Mucosa of stomach (tissue), 1 donor: ENCODE measurements around the gene HP.
"Not testable (repeated sequence)": the region's sequence is repeated elsewhere in the genome, so short reads cannot be mapped to it uniquely, and the experiment has no call there.

Experiments used
- H3K27me3 ChIP-seq: one replicate; pipeline ENCODE4 v1.7.0; 2013; ENCODE audit warnings: mild to moderate bottlenecking, low read length; ENCODE audit not compliant: control insufficient read depth, insufficient read depth
- H3K36me3 ChIP-seq: one replicate; pipeline ENCODE4 v1.7.0; 2013; ENCODE audit warnings: low read length; ENCODE audit not compliant: control insufficient read depth, insufficient read depth
- H3K4me1 ChIP-seq: one replicate; pipeline ENCODE4 v1.7.0; 2013; ENCODE audit warnings: mild to moderate bottlenecking, low read length; ENCODE audit not compliant: control insufficient read depth, insufficient read depth
- H3K4me3 ChIP-seq: one replicate; pipeline ENCODE4 v1.7.0; 2013; ENCODE audit warnings: low read length
- H3K9ac ChIP-seq: one replicate; pipeline ENCODE4 v1.7.0; 2013; ENCODE audit warnings: mild to moderate bottlenecking, low read length, moderate library complexity
- H3K9me3 ChIP-seq: one replicate; pipeline ENCODE4 v1.7.0; 2013; ENCODE audit warnings: mild to moderate bottlenecking, low read length, moderate library complexity; ENCODE audit not compliant: control insufficient read depth
- donor health status: Pancreatic carcinoma.

HP gene

GRCh38 chr16:72049110-72049509 lies 5.2 kb upstream of the HP start:
- no peaks in the 10 kb centered on the region for H3K4me1 ChIP-seq
- no peaks in the 10 kb centered on the region for H3K27me3 ChIP-seq

DNA sequence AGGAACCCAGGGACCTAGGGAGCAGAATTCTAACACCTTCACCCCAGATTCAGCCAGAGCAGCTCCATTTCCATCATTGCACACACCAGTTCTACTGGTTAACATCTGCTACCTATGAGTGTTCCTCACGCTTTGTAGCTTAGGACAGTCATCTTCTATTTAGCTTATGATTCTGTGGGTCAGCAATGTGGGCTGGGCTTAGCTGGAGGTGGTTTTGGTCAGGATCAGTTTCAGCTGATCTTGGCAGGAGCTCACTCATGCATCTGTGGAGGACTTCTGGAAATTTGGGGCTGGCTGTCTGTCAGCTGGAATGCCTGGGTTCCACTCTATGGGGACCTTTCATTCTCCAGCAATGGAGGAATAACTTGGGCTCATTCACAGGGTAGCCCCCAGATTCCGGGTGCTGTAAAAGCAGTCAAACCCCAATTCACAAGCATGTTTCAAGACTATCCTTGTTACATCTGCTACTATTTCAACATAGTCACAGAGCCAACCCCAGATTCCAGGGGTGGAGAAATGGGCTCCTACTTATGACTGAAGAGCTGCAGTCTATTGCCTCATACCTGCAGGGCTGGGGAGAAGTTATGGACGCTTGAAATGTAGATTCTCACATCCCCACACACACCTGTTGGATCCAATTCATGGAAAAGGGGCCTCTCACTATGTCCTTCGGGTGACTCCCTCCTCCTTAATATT lies 3.4 kb upstream of the HP start:
- Histone ChIP-seq H3K27me3 (no peaks in the 10 kb centered on the region), H3K9ac (no peak overlapping the region), H3K36me3 (no peaks in the 10 kb centered on the region), H3K4me1 (no peaks in the 10 kb centered on the region), H3K4me3 (no peak overlapping the region), H3K9me3 (no peaks in the 10 kb centered on the region)

More at GRCh38 chr16:72049110-72049509, 5.2 kb upstream of the HP start:
- Histone ChIP-seq H3K4me3 (no peak overlapping the region), H3K9ac (no peak overlapping the region), H3K36me3 (no peaks in the 10 kb centered on the region), H3K9me3 (no peaks in the 10 kb centered on the region)

GRCh38 chr16:72051818-72052217 lies 2.5 kb upstream of the HP start:
- Histone ChIP-seq H3K9me3 (no peaks in the 10 kb centered on the region), H3K36me3 (no peaks in the 10 kb centered on the region), H3K27me3 (no peaks in the 10 kb centered on the region), H3K4me3 (no peak overlapping the region), H3K4me1 (no peaks in the 10 kb centered on the region), H3K9ac (no peak overlapping the region)

GRCh38 chr16:72055911-72056310 lies 1.6 kb downstream of the HP start:
- no peaks in the 10 kb centered on the region for H3K9me3 ChIP-seq
- H3K9ac ChIP-seq: no peak overlapping the region
- no peak overlapping the region for H3K4me3 ChIP-seq
- H3K4me1 ChIP-seq: no peaks in the 10 kb centered on the region
- H3K36me3 ChIP-seq: no peaks in the 10 kb centered on the region
- no peaks in the 10 kb centered on the region for H3K27me3 ChIP-seq

- H3K27me3 ChIP-seq, H3K4me1 ChIP-seq, H3K9me3 ChIP-seq, H3K36me3 ChIP-seq, H3K4me3 ChIP-seq, H3K9ac ChIP-seq: not testable (repeated sequence)
Measured at GRCh38 chr16:72057313-72057712, 3.0 kb downstream of the HP start.

DNA sequence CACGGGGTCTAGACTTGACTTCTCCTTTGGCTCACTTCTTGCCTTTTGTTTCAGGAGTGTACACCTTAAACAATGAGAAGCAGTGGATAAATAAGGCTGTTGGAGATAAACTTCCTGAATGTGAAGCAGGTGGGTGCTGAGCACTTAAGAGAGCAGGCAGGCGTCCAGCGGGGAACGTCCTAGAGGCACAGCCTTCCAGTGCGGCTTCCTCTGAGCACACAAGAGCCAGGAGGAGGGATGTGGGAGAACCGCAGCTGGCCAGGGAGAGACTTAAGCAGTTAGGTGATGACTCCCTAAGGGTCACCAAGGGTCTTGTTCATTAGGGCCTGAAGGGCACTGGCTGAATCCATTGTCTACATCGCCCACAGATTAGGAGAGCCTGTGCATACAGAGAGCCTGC lies 4.8 kb downstream of the HP start:
- H3K4me1 ChIP-seq, H3K36me3 ChIP-seq, H3K4me3 ChIP-seq, H3K9me3 ChIP-seq, H3K9ac ChIP-seq, H3K27me3 ChIP-seq: not testable (repeated sequence)

- Histone ChIP-seq H3K4me1 (no peaks in the 10 kb centered on the region), H3K9me3 (no peaks in the 10 kb centered on the region), H3K9ac (no peak overlapping the region), H3K27me3 (no peaks in the 10 kb centered on the region), H3K36me3 (no peaks in the 10 kb centered on the region), H3K4me3 (no peak overlapping the region)
Measured at GRCh38 chr16:72060405-72060804, 6.1 kb downstream of the HP start.

DNA sequence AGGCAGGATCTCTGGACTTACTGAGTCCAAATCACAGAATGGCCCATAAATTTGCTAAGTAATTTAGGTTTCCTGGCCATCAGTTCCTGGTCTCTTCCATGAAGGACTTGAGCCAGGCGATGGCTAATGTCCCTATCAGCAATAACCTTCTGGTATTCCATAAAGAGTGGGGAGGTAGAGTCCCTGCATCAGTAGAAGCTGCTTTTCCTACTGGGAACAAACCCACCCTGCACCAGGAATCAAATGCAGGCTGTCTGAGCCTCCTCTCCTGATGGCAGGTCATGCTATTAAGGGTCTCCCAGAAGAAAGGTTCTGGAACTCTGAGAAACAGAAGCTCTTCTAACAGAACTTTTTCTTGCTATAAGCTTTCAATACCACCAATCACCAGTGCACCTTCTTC lies 7.3 kb downstream of the HP start:
- H3K9me3 ChIP-seq: no peaks in the 10 kb centered on the region
- H3K36me3 ChIP-seq: no peaks in the 10 kb centered on the region
- H3K27me3 ChIP-seq: no peaks in the 10 kb centered on the region
- no peaks in the 10 kb centered on the region for H3K4me1 ChIP-seq
- H3K9ac ChIP-seq: no peak overlapping the region
- H3K4me3 ChIP-seq: no peak overlapping the region

- Histone ChIP-seq H3K9ac (no peak overlapping the region), H3K4me3 (no peak overlapping the region), H3K9me3 (no peaks in the 10 kb centered on the region), H3K27me3 (no peaks in the 10 kb centered on the region), H3K36me3 (no peaks in the 10 kb centered on the region), H3K4me1 (no peaks in the 10 kb centered on the region)
Measured at GRCh38 chr16:72064361-72064894, 10.1 kb downstream of the HP start.

- Histone ChIP-seq H3K27me3 (no peaks in the 10 kb centered on the region), H3K4me1 (no peaks in the 10 kb centered on the region), H3K36me3 (no peaks in the 10 kb centered on the region), H3K4me3 (no peak overlapping the region), H3K9ac (peak overlapping the region; percentile 9), H3K9me3 (no peaks in the 10 kb centered on the region)
Measured at GRCh38 chr16:72066747-72067146, 12.4 kb downstream of the HP start.

GRCh38 chr16:72068930-72069329 lies 14.6 kb downstream of the HP start:
- no peaks in the 10 kb centered on the region for H3K9me3 ChIP-seq
- H3K4me3 ChIP-seq: no peak overlapping the region
- H3K4me1 ChIP-seq: peaks cover 18% of the 10 kb centered on the region
- no peak overlapping the region for H3K9ac ChIP-seq
- no peaks in the 10 kb centered on the region for H3K36me3 ChIP-seq
- H3K27me3 ChIP-seq: no peaks in the 10 kb centered on the region

DNA sequence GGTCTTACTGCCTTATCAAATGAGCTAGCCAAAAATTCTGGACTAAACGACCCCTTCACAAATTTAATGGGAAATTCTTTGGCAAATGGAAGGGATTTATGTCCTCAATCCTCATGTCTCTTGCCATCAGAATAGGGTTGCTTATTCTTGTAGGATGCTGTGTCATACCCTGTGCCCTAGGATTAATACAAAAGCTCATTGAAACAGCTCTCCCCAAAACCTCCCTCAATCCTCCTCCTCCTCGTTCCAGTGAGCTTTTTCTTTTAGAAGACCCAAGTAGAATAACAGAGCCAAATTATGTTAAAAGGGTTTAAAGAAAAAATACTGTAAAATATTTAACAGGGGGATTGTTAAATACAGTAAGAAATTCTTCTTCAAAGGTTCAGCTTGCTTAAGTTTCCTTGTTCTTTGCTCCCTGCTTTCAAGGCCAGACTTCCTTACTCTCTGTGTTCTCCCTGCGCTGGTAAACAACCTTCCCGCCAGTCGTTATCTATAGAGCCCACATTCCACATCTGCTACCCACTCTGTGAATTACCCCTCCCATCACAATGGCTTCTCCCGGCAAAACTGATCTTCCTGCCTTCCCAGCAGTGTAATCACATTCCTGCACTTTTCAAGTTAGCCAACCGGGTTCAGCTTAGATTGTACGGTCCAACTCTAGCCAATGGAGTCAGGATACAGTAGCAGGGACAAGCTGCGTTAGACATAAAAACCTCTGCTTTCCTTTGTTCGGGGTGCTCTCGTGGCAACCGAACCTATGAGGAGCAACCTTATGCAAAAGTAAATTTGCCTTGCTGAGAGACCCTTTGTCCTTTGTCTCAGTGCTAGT lies 18.4 kb downstream of the HP start:
- Histone ChIP-seq H3K9ac (peak overlapping the region; percentile 47), H3K27me3 (no peaks in the 10 kb centered on the region), H3K9me3 (no peaks in the 10 kb centered on the region), H3K4me3 (no peak overlapping the region), H3K36me3 (no peaks in the 10 kb centered on the region), H3K4me1 (peaks cover 31% of the 10 kb centered on the region)
